Left ventricle myocardium inferior (tissue), 1 donor: ENCODE results near the gene COL11A1. TPM values are rescaled to one million over a fixed set of nuclear protein-coding genes. Genes with fewer than 3 reads are reported as not detected.

Experiments
- DNase-seq: peaks from one replicate; pipeline ENCODE4 v3.0.0-alpha.2; 2020
- H3K27ac ChIP-seq: fragments of 200-600 bp; replicated peaks from 2 replicates; pipeline ENCODE4 v1.8.0; 2021
- H3K27me3 ChIP-seq: fragments of 200-600 bp; 2 replicates; pipeline ENCODE4 v1.8.0; 2021; ENCODE audit warnings: low read depth
- H3K36me3 ChIP-seq: fragments of 200-600 bp; 2 replicates; pipeline ENCODE4 v1.8.0; 2021
- H3K4me1 ChIP-seq: fragments of 200-600 bp; 2 replicates; pipeline ENCODE4 v1.8.0; 2021
- H3K4me3 ChIP-seq: fragments of 200-600 bp; 2 replicates; pipeline ENCODE4 v1.8.0; 2021; ENCODE audit warnings: mild to moderate bottlenecking, moderate library complexity
- H3K9me3 ChIP-seq: fragments of 200-600 bp; replicated peaks from 2 replicates; pipeline ENCODE4 v1.8.0; 2021
- CTCF ChIP-seq: fragments of 200-600 bp; IDR thresholded peaks from 2 replicates; pipeline ENCODE4 v1.8.0; 2021; ENCODE audit warnings: antibody characterized with exemption, mild to moderate bottlenecking, borderline replicate concordance
- intact Hi-C: fragments of 100-400 bp; cut with micrococcal nuclease; formaldehyde crosslinking; loops from one replicate; pipeline ENCODE4 v1.11.0; 2022
- total RNA-seq: library from RNA; stranded (reverse); fragmentation: NEBNext Ultra II Directional; extraction: Animal tissue kit (Norgen Biotek cat#: 25700); gene quantifications from one replicate; pipeline ENCODE4 v1.2.1, GENCODE V29; 2021
- donor health status: DM: no; HTN: yes; CAD: no; lungs with severe emphysema.

Gene COL11A1
- total RNA-seq, 1 donor from 2014 or later = not detected

GRCh38 chr1:102978874-102979273 is 129.4 kb downstream of the COL11A1 start:
- no peak overlapping the region for H3K27ac ChIP-seq
- no peaks in the 10 kb centered on the region for H3K27me3 ChIP-seq
- DNase-seq = no peak
- intact Hi-C loops = no loop called here
- no peaks in the 10 kb centered on the region for H3K4me1 ChIP-seq
- H3K36me3 ChIP-seq = no peaks in the 10 kb centered on the region
- no peaks in the 10 kb centered on the region for H3K9me3 ChIP-seq
- no peak overlapping the region for H3K4me3 ChIP-seq
- TF ChIP-seq CTCF = no peak

- no peaks in the 10 kb centered on the region for H3K36me3 ChIP-seq
- TF ChIP-seq CTCF = no peak
- no peak overlapping the region for H3K27ac ChIP-seq
- H3K9me3 ChIP-seq = no peaks in the 10 kb centered on the region
- no peak overlapping the region for H3K4me3 ChIP-seq
- intact Hi-C loops = no loop called here
- DNase-seq = no peak
- H3K4me1 ChIP-seq = no peaks in the 10 kb centered on the region
- H3K27me3 ChIP-seq = no peaks in the 10 kb centered on the region
Observed at GRCh38 chr1:102977292-102977691, 131.0 kb downstream of the COL11A1 start.

- intact Hi-C loops = no loop called here
- Histone ChIP-seq H3K4me1 (no peaks in the 10 kb centered on the region), H3K9me3 (no peaks in the 10 kb centered on the region), H3K36me3 (no peaks in the 10 kb centered on the region), H3K27me3 (no peaks in the 10 kb centered on the region), H3K27ac (no peak overlapping the region), H3K4me3 (no peak overlapping the region)
- peak; percentile 49 for TF ChIP-seq CTCF
- no peak for DNase-seq
Observed at GRCh38 chr1:102970496-102971078, 137.7 kb downstream of the COL11A1 start.

GRCh38 chr1:102967786-102968185 is 140.5 kb downstream of the COL11A1 start:
- intact Hi-C loops = no loop called here
- H3K27ac ChIP-seq = no peak overlapping the region

GRCh38 chr1:102961549-102961948 is 146.8 kb downstream of the COL11A1 start:
- Histone ChIP-seq H3K27ac (no peak overlapping the region), H3K36me3 (no peaks in the 10 kb centered on the region), H3K4me3 (no peak overlapping the region), H3K4me1 (no peaks in the 10 kb centered on the region), H3K27me3 (no peaks in the 10 kb centered on the region), H3K9me3 (no peaks in the 10 kb centered on the region)
- no peak for DNase-seq
- TF ChIP-seq CTCF = no peak
- intact Hi-C loops = no loop called here

More at GRCh38 chr1:102967786-102968185, 140.5 kb downstream of the COL11A1 start:
- no peak for TF ChIP-seq CTCF
- H3K9me3 ChIP-seq = no peaks in the 10 kb centered on the region
- DNase-seq = no peak
- no peaks in the 10 kb centered on the region for H3K36me3 ChIP-seq
- H3K4me1 ChIP-seq = no peaks in the 10 kb centered on the region
- no peaks in the 10 kb centered on the region for H3K27me3 ChIP-seq
- H3K4me3 ChIP-seq = no peak overlapping the region
